SU-DHL-6 (cell line): ENCODE data around the gene ADCY2.

Source experiments
- H2AFZ ChIP-seq: fragments of 200-600 bp; sonication (generic); 2 replicates; pipeline ENCODE4 v1.6.1; 2014; ENCODE audit warnings: low read depth, mild to moderate bottlenecking, moderate library complexity, mixed read lengths, antibody characterized with exemption, low read length; ENCODE audit not compliant: severe bottlenecking
- H3F3A ChIP-seq: fragments of 200-600 bp; shearing (Covaris generic); 2 replicates; pipeline ENCODE4 v1.6.0; 2016; ENCODE audit warnings: antibody characterized with exemption, mild to moderate bottlenecking; ENCODE audit not compliant: insufficient read depth
- H3K27ac ChIP-seq: fragments of 200-600 bp; sonication (generic); 2 replicates; pipeline ENCODE4 v1.5.1; 2016; ENCODE audit warnings: low read depth, mild to moderate bottlenecking, low read length, moderate library complexity, mixed read lengths
- H3K27me3 ChIP-seq: fragments of 200-600 bp; sonication (generic), shearing (Covaris generic); 2 replicates; pipeline ENCODE4 v1.6.0; 2014; ENCODE audit warnings: mild to moderate bottlenecking, low read length
- H3K36me3 ChIP-seq: fragments of 200-600 bp; sonication (generic); 2 replicates; pipeline ENCODE4 v1.6.1; 2014; ENCODE audit warnings: mild to moderate bottlenecking, low read length, mixed read lengths
- H3K4me2 ChIP-seq: fragments of 300-600, 200-600 bp; shearing (Covaris generic), sonication (generic); 2 replicates; pipeline ENCODE4 v1.6.0; 2014; ENCODE audit warnings: low read length, low read depth, mild to moderate bottlenecking; ENCODE audit not compliant: poor library complexity, severe bottlenecking
- H3K4me3 ChIP-seq: fragments of 200-600 bp; sonication (generic); 2 replicates; pipeline ENCODE4 v1.5.1; 2014; ENCODE audit warnings: antibody characterized with exemption, low read length, mild to moderate bottlenecking, mixed read lengths; ENCODE audit not compliant: insufficient read depth, poor library complexity, severe bottlenecking
- H3K79me2 ChIP-seq: fragments of 200-600 bp; sonication (generic); 2 replicates; pipeline ENCODE4 v1.6.1; 2014; ENCODE audit warnings: mild to moderate bottlenecking, low read length, moderate library complexity; ENCODE audit not compliant: insufficient read depth
- H3K9ac ChIP-seq: fragments of 200-600 bp; sonication (generic); 2 replicates; pipeline ENCODE4 v1.7.0; 2014; ENCODE audit warnings: mild to moderate bottlenecking, low read length
- H3K9me2 ChIP-seq: fragments of 200-600 bp; sonication (generic); replicated peaks from 2 replicates; pipeline ENCODE4 v1.6.1; 2014; ENCODE audit warnings: low read length; ENCODE audit not compliant: insufficient read depth
- H3K9me3 ChIP-seq: fragments of 200-600 bp; sonication (generic); 2 replicates; pipeline ENCODE4 v1.6.1; 2014; ENCODE audit warnings: low read length, mixed read lengths; ENCODE audit not compliant: insufficient read depth
- H4K20me1 ChIP-seq: fragments of 200-600 bp; sonication (generic); 2 replicates; pipeline ENCODE4 v1.6.1; 2014; ENCODE audit warnings: low read depth, mild to moderate bottlenecking, antibody characterized with exemption, low read length, moderate library complexity, mixed read lengths
- EZH2phosphoT487 ChIP-seq: fragments of 200-600 bp; sonication (generic), shearing (Covaris generic); conservative IDR thresholded peaks from 2 replicates; pipeline ENCODE4 v1.6.1; 2018; ENCODE audit warnings: mild to moderate bottlenecking, antibody characterized with exemption, low read length, moderate library complexity, mixed read lengths
- TF ChIP-seq, protein P1 (sequence below): fragments of 200-600 bp; sonication (generic); IDR thresholded peaks from one replicate; pipeline ENCODE4 v1.5.1; 2017; ENCODE audit warnings: antibody characterized with exemption, mild to moderate bottlenecking, low read length, moderate library complexity; ENCODE audit not compliant: insufficient read depth, poor library complexity, severe bottlenecking

The ADCY2 gene

DNA sequence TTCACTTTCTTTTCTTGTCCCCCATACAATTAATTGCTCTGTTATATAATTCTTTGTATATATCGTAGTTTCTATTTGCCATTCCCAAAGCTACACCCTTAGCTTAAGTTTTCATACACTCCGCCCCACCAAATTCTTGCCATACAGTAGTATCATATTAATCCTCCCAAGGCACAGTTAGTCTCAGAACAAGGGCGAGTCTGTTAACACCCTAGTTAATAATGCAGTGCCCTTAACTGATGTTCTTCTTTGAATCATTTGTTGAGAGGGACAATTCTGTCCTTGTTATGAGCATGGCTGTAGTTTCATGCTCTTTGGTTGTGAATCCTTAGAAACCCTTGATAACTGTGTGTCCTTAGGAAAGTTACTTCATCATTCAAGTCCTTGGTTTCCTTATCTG lies 248.8 kb downstream of the ADCY2 start:
- Histone ChIP-seq H2AFZ (no peak overlapping the region), H3F3A (no peaks in the 10 kb centered on the region), H3K9me2 (0 out of 2 replicates have a peak, but pooled peaks cover 3% of the 10 kb centered on the region), H3K27me3 (no peaks in the 10 kb centered on the region), H3K36me3 (no peaks in the 10 kb centered on the region), H4K20me1 (no peaks in the 10 kb centered on the region), H3K27ac (no peak overlapping the region), H3K4me2 (no peak overlapping the region), H3K9ac (no peak overlapping the region), H3K79me2 (no peaks in the 10 kb centered on the region), H3K4me3 (no peak overlapping the region), H3K9me3 (no peaks in the 10 kb centered on the region)
- TF ChIP-seq, protein P1, sequence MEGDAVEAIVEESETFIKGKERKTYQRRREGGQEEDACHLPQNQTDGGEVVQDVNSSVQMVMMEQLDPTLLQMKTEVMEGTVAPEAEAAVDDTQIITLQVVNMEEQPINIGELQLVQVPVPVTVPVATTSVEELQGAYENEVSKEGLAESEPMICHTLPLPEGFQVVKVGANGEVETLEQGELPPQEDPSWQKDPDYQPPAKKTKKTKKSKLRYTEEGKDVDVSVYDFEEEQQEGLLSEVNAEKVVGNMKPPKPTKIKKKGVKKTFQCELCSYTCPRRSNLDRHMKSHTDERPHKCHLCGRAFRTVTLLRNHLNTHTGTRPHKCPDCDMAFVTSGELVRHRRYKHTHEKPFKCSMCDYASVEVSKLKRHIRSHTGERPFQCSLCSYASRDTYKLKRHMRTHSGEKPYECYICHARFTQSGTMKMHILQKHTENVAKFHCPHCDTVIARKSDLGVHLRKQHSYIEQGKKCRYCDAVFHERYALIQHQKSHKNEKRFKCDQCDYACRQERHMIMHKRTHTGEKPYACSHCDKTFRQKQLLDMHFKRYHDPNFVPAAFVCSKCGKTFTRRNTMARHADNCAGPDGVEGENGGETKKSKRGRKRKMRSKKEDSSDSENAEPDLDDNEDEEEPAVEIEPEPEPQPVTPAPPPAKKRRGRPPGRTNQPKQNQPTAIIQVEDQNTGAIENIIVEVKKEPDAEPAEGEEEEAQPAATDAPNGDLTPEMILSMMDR: no peak
- TF ChIP-seq EZH2phosphoT487: no peak

DNA sequence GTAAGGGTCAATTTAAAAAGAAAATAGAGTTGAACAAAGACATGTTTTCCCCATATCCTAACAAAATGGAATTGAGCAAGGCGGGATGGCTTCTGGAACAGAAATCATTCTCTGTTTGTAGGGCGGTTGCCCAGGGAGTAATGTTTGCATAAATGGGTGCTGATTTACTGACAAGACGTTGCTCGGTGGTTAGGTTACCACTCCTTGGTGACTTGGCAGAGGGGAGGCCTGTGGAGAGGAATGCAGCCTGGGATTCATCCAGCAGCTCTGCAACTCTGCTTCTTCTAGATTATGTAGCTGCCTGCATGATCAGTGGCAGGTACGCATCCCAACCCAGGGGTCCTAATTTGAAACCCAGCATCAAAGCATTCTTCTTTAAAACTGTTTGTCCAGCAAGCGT lies 254.8 kb downstream of the ADCY2 start:
- Histone ChIP-seq H3K27me3 (no peaks in the 10 kb centered on the region), H3K4me2 (no peak overlapping the region), H3K79me2 (no peaks in the 10 kb centered on the region), H4K20me1 (no peaks in the 10 kb centered on the region), H2AFZ (no peak overlapping the region), H3K9me2 (0 out of 2 replicates have a peak, but pooled peaks cover under 1% of the 10 kb centered on the region), H3K27ac (no peak overlapping the region), H3F3A (no peaks in the 10 kb centered on the region), H3K9ac (no peak overlapping the region), H3K36me3 (no peaks in the 10 kb centered on the region), H3K9me3 (no peaks in the 10 kb centered on the region), H3K4me3 (no peak overlapping the region)
- TF ChIP-seq, protein P1: no peak
- no peak for TF ChIP-seq EZH2phosphoT487

DNA sequence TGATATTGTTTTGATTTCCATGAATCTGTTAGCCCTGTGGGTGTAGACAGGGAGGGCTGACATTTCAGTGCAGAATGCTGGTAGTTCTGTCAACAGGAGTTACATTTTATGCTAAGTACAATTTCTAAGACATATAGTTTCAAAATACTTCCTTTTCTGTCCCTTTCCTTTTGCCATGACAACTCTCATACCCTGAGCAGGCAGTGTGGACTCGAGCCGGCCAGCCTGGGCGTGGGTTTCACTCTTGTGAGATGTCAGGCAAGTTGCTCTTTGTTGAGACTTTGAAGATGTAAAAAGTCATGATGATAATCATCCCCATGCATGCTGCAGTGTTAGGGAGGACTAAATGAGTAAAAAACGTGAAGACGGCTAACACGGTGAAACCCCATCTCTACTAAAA lies 257.1 kb downstream of the ADCY2 start:
- Histone ChIP-seq H4K20me1 (no peaks in the 10 kb centered on the region), H3K9me3 (no peaks in the 10 kb centered on the region), H3K4me2 (no peak overlapping the region), H3K9me2 (no peaks in the 10 kb centered on the region), H3K36me3 (no peaks in the 10 kb centered on the region), H2AFZ (no peak overlapping the region), H3K9ac (no peak overlapping the region), H3K4me3 (no peak overlapping the region), H3K27ac (no peak overlapping the region), H3K79me2 (no peaks in the 10 kb centered on the region), H3F3A (no peaks in the 10 kb centered on the region), H3K27me3 (no peaks in the 10 kb centered on the region)
- TF ChIP-seq, protein P1: no peak
- no peak for TF ChIP-seq EZH2phosphoT487

DNA sequence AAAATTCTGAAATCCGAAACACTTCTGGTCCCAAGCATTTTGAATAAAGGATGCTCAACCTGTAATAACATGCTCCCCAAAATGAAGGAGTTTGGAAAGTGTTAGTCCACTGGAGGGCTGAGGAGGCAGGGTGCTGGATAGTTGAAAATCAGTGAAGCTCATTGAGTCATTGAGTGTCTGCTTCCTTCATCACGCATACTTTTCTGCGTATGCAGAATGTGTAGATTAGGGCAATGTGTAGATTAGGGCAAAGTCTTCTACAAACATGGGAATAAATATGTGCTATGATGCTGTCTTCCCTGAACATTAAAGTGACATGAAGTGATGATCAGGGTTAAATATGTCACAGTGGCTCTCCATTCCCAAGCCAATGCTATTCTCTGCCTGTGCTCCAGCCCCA lies 261.2 kb downstream of the ADCY2 start:
- Histone ChIP-seq H3K27me3 (no peaks in the 10 kb centered on the region), H3K27ac (no peak overlapping the region), H2AFZ (no peak overlapping the region), H3K9me3 (no peaks in the 10 kb centered on the region), H3K9me2 (no peaks in the 10 kb centered on the region), H3K79me2 (no peaks in the 10 kb centered on the region), H3K4me2 (no peak overlapping the region), H3K9ac (no peak overlapping the region), H3K36me3 (no peaks in the 10 kb centered on the region), H3K4me3 (no peak overlapping the region), H3F3A (no peaks in the 10 kb centered on the region), H4K20me1 (no peaks in the 10 kb centered on the region)
- TF ChIP-seq, protein P1: no peak
- TF ChIP-seq EZH2phosphoT487: no peak
